Measurements from ENCODE around the gene PLCH1.
"Not testable (repeated sequence)": the region's sequence is repeated elsewhere in the genome, so short reads cannot be mapped to it uniquely, and the experiment has no call there.

The PLCH1 gene

GRCh38 chr3:155646128-155646527, 98.7 kb downstream of the PLCH1 start:
- DNase-seq (ENCODE audit: low read depth in 3 of 3, low spot score in 1 of 3): no peak

DNA sequence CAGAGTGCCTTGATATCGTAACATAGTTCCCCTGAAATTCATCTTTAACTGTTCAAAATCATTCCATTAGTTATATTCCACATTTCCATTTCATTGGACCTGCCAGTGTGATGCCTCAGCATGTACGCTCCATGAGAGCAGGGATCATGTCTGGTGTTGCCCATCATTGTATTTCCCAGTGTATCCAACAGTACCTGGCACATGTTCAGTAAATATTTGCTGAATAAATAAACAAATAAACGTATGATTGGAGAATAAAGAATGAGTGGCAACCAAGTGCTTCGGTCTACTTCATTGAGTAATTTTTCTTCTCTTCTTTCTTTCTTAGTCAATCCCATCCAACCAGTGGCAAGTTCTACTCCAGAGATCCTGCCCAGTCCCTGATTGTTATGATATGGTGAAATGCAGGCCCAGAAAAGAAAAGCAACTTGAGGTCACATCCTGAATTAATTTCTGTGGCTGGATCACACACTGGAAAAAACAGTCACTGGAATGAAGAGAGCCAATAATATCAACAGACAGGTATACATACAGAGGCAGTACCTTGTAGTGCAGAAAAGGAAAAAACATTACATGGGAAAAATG, 101.2 kb downstream of the PLCH1 start:
- no peak for DNase-seq (ENCODE audit: low read depth in 3 of 3, low spot score in 1 of 3)

DNA sequence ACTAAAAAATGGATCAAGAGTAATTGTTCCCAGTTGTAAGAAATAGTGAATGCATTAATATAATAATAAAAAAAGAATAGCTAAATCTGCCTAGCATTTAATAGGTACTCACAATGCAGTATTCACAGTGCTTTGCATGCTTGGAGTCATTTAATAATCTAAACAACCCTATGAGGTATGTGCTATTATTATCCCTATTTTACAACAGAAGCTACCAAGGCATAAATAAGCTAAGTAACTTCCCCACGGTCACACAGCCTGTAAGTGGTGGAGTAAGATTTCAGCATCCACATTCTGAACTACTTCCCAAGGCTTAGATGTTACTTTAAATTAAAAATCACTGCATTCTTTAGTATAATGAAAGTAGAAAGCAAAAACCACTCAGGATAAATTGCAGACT, 102.9 kb downstream of the PLCH1 start:
- no peak for DNase-seq (ENCODE audit: low read depth in 3 of 3, low spot score in 1 of 3)

GRCh38 chr3:155640098-155640497, 104.8 kb downstream of the PLCH1 start:
- DNase-seq (ENCODE audit: low read depth in 3 of 3, low spot score in 1 of 3): no peak

DNA sequence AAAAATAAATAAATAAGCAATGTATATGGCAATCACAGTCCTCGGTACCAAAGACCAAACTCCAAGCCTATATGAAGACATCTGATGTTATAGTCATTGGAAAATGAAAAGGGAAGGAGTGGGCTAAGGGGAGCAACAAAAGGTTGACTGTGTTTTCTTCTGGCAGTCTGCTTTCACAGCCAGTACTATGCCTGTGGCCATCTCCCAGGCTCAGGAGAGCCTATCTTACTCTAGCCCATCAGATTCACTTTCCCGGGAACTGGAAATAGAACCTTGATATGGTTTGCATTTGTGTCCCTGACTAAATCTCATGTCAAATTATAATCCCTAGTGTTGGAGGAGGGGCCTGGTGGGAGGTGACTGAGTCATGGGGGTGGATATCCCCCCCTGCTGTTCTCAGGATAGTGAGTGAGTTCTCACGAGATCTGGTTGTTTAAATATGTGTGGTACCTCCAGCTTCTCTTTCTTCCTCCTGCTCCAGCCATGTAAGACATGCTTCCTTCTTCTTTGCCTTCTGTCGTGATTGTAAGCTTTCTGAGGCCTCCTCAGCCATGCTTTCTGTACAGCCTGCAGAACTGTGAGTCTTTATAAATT, 105.3 kb downstream of the PLCH1 start:
- DNase-seq (ENCODE audit: low read depth in 3 of 3, low spot score in 1 of 3): no peak

- not testable (repeated sequence) for DNase-seq (ENCODE audit: low read depth in 3 of 3, low spot score in 1 of 3)
Observed at GRCh38 chr3:155638461-155638860, 106.4 kb downstream of the PLCH1 start.

- no peak for DNase-seq (ENCODE audit: low read depth in 3 of 3, low spot score in 1 of 3)
Observed at GRCh38 chr3:155637567-155637966, 107.3 kb downstream of the PLCH1 start.

DNA sequence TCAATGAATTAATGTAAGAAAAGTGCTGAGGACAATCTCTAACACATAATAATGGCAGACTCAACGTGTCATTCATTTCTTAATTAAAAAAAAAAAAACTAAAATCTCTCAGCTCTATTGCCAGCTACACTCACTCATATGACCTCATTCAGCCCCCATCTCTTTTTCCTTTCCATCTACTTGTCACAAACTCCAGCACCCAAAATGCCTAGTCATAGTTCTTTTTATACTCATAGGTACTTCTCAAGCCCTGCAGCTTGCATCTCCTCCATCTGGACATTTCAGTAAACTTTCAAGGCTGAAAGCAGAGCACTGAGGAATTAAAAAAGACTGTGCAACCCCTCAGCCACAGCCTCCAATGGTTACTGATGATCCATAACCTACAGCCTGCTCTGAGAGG, 109.8 kb downstream of the PLCH1 start:
- no peak for DNase-seq (ENCODE audit: low read depth in 3 of 3, low spot score in 1 of 3)

- DNase-seq (ENCODE audit: low read depth in 3 of 3, low spot score in 1 of 3): no peak
Observed at GRCh38 chr3:155634121-155634719, 110.7 kb downstream of the PLCH1 start.

- no peak for DNase-seq (ENCODE audit: low read depth in 3 of 3, low spot score in 1 of 3)
Observed at GRCh38 chr3:155631323-155632019, 113.4 kb downstream of the PLCH1 start.

- DNase-seq (ENCODE audit: low read depth in 3 of 3, low spot score in 1 of 3): no peak
Observed at GRCh38 chr3:155629556-155629955, 115.3 kb downstream of the PLCH1 start.

DNA sequence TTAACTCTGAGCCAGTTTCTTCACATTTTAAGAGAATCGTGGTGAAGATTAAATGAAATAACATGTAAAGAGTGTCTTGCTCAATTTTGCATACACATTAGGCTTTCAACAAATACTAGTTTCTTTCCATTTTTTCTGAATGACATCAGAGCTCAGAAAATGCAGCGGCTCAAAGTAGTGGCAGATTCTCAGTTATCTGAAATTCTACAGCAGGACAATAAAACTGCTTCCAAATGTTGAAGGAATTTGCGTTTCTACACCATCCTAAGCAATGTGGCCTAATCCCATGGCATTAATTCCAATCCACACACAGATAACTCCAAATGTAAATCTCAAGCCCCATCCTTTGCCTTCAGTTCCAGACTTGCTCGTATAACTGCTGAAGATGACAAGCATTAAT, 115.8 kb downstream of the PLCH1 start:
- no peak for DNase-seq (ENCODE audit: low read depth in 3 of 3, low spot score in 1 of 3)

GRCh38 chr3:155622647-155623046, 122.2 kb downstream of the PLCH1 start:
- DNase-seq (ENCODE audit: low read depth in 3 of 3, low spot score in 1 of 3): not testable (repeated sequence)

- not testable (repeated sequence) for DNase-seq (ENCODE audit: low read depth in 3 of 3, low spot score in 1 of 3)
Observed at GRCh38 chr3:155620552-155620951, 124.3 kb downstream of the PLCH1 start.

DNA sequence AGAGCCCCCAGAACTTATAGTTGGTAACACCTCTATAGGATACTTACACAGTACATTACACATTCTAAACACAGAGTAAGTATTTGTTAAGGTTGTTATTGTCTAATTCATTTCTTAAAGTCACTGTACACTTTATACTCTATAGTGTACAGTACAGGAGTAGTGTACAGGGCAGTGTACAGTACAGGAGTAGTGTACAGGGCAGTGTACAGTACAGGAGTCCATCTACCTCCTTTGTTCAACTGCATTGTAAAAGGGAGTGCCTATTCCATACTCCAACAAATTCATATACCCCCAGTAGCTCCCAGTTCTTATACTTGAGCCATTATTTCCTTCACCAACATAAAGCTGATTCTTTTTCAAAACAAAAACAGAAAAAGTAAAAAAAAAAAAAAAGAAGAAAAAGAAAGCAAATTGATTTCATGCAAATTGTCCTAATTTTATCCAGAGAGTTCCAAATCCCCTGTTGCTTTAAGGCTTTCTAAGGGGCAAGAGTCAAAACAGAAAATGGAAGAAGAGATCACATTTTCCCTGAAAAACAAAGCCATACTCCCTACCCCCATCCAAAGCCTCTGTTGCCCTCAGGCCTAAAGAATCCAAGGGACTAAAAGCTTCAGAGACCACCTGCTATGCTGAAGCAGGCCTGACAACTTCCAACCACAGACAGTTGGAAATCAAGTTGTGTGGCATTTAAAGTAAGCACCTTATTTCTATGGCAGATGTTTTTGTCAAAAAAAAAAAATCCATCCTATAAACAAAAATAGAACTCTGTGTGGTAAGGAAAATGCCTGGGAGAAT, 125.6 kb downstream of the PLCH1 start:
- DNase-seq (ENCODE audit: low read depth in 3 of 3, low spot score in 1 of 3): no peak

DNA sequence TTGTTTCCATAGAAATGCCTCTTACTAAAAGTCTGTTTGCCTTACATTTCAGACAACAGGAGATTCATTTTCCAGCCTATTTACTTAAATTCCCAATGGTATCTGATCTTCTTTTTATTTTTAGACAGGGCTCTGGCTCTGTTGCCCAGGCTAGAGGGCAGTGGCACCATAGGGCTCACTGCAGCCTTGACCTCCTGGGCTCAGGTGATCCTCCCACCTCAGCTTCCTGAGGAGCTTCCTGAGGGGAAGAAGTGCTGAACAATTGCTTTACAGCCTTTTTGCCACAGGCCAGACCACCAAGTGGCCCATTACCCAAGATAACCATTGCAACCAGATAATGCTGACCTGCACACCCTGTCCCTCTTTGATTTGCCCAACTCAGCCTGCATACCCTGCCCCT, 126.3 kb downstream of the PLCH1 start:
- no peak for DNase-seq (ENCODE audit: low read depth in 3 of 3, low spot score in 1 of 3)

- no peak for DNase-seq (ENCODE audit: low read depth in 3 of 3, low spot score in 1 of 3)
Observed at GRCh38 chr3:155617346-155617925, 127.4 kb downstream of the PLCH1 start.

DNA sequence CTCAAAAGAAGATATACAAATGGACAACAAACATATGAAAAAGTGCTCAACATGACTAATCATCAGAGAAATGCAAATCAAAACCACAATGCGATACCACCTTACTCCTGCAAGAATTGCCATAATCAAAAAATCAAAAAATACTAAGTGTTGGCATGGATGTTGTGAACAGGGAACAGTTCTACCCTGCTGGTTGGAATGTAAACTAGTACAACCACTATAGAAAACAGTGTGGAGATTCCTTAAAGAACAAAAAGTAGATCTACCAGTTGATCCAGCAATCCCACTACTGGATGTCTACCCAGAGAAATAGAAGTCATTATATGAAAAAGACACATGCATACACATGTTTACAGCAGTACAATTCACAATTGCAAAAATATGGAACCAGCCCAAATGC, 129.7 kb downstream of the PLCH1 start:
- not testable (repeated sequence) for DNase-seq (ENCODE audit: low read depth in 3 of 3, low spot score in 1 of 3)

DNA sequence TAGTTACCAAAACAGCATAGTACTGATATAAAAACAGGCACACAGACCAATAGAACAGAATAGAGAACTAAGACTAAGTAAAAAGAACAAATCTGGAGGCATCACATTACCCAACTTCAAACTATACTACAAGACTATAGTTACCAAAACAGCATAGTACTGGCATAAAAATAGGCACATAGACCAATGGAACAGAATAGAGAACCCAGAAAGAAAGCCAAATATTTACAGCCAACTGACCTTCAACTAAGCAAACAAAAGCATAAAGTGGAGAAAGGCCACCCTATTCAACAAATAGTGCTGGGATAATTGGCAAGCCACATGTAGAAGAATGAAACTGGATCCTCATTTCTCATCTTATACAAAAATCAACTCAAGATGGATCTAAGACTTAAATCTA, 130.5 kb downstream of the PLCH1 start:
- DNase-seq (ENCODE audit: low read depth in 3 of 3, low spot score in 1 of 3): not testable (repeated sequence)

DNA sequence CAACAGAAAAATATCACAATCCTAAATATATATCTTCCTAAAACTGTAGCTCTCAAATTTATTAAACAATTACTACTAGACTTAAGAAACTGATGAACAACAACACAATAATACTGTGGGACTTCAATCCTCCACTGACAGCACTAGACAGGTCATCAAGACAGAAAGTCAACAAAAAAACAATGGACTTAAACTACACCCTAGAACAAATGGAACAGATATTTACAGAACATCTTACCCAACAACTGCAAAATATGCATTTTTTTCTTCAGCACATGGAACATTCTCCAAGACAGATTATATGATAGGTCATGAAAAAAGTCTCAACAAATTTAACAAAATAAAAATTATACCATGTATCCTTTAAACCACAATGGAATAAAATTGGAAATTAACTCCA, 133.4 kb downstream of the PLCH1 start:
- no peak for DNase-seq (ENCODE audit: low read depth in 3 of 3, low spot score in 1 of 3)

GRCh38 chr3:155609586-155609985, 135.3 kb downstream of the PLCH1 start:
- no peak for DNase-seq (ENCODE audit: low read depth in 3 of 3, low spot score in 1 of 3)
